ENCODE measurements around the gene TMED9.

DNA sequence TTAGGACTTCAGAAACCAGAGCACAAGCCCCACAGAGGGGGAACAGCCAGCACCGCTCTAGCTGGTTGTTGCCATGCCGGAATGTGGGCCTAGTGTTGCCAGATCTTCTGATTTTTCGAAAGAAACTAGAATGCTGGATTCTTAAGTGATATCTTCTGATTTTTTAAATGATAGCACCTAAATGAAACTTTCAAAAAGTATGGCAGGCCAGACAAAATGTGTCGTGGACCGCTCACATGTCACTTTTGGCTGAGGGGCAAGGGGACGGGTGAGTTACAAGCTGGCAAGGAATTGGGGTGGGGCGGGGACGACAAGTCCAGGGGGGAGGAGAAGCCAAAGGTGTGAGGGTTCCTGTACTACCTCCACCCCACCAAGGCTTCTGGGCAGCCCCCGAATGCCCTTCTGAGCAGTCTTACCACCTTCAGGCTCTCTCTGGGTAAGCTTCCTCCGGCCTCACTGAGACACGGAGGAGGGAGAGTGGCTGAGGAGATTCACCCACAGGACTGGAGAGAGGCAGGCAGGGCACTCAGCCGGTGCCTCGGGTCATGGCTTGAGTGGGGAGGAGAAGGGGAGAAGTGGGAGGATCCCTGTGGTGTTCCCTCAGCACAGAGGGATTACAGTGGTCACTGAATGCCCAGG lies 18.2 kb downstream of the TMED9 start:
- TF ChIP-seq, protein P1, sequence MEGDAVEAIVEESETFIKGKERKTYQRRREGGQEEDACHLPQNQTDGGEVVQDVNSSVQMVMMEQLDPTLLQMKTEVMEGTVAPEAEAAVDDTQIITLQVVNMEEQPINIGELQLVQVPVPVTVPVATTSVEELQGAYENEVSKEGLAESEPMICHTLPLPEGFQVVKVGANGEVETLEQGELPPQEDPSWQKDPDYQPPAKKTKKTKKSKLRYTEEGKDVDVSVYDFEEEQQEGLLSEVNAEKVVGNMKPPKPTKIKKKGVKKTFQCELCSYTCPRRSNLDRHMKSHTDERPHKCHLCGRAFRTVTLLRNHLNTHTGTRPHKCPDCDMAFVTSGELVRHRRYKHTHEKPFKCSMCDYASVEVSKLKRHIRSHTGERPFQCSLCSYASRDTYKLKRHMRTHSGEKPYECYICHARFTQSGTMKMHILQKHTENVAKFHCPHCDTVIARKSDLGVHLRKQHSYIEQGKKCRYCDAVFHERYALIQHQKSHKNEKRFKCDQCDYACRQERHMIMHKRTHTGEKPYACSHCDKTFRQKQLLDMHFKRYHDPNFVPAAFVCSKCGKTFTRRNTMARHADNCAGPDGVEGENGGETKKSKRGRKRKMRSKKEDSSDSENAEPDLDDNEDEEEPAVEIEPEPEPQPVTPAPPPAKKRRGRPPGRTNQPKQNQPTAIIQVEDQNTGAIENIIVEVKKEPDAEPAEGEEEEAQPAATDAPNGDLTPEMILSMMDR (IDR thresholded peaks at IDR 0.05 in 4 of 5, conservative IDR thresholded peaks at IDR 0.05 in 1 of 5), result no peak
- TF ChIP-seq POLR2A (IDR thresholded peaks at IDR 0.05), result no peak
